ENCODE measurements around the gene CLNK. TPM values are rescaled to one million over a fixed set of nuclear protein-coding genes. Genes with fewer than 3 reads are reported as not detected.

CLNK gene
- total and polyA plus RNA-seq, 2 of the 8 experiments (the other 6 are each of a cell fraction or from before 2014, with no cell fraction given) = not detected

GRCh38 chr4:10706236-10706635, 21.7 kb upstream of the CLNK start:
- H3K4me3 ChIP-seq (ENCODE audit: extremely low read depth in 1 of 4, insufficient read depth in 2 of 4, low read depth in 3 of 4, low read length in 4 of 4) = no peak overlapping the region
- no peak overlapping the region for H2BK20ac ChIP-seq (ENCODE audit: low read length)
- no peaks in the 10 kb centered on the region for H3K9me3 ChIP-seq (ENCODE audit: insufficient read depth in 2 of 2, low read depth in 1 of 2, low read length in 1 of 2)
- no peak overlapping the region for H2BK15ac ChIP-seq (ENCODE audit: low read length)
- no peak overlapping the region for H3K27ac ChIP-seq (ENCODE audit: low read depth, low read length)
- H4K91ac ChIP-seq (replicated peaks; ENCODE audit: insufficient read length, low read length) = no peak overlapping the region
- no peak overlapping the region for H4K5ac ChIP-seq (ENCODE audit: insufficient read length, low read depth, low read length)
- CTCF ChIA-PET (ENCODE audit: partially characterized antibody) = no interaction called here
- POLR2A ChIA-PET (ENCODE audit: partially characterized antibody) = no interaction called here
- no peak overlapping the region for H3K23ac ChIP-seq (ENCODE audit: insufficient read length)
- H4K8ac ChIP-seq (ENCODE audit: extremely low read depth, insufficient read depth, low read length) = no peak overlapping the region
- H3K4me1 ChIP-seq (replicated peaks in 1 of 4; ENCODE audit: control insufficient read depth in 3 of 4, insufficient read depth in 4 of 4, low read length in 3 of 4) = no peaks in the 10 kb centered on the region; a peak in 1 of 7 replicates
- 93% methylated on average over 1 of the region's 1 CpG; no CpG with 5 or more reads in 1 of the 2 experiments for WGBS, 2 experiments (ENCODE audit: extremely low coverage in 1 of 2, insufficient coverage in 1 of 2, insufficient read length in 1 of 2, insufficient replicate concordance in 2 of 2, low coverage in 1 of 2, low lambda C conversion rate in 2 of 2, missing lambda C conversion rate in 1 of 2)
- H3K14ac ChIP-seq (ENCODE audit: insufficient read length) = no peak overlapping the region
- H3K27me3 ChIP-seq (replicated peaks in 1 of 4; ENCODE audit: control insufficient read depth in 3 of 4, extremely low read depth in 1 of 4, insufficient read depth in 3 of 4, low read length in 3 of 4) = no peaks in the 10 kb centered on the region
- no peaks in the 10 kb centered on the region for H3K79me1 ChIP-seq (ENCODE audit: low read depth, low read length)
- no peak overlapping the region for H3K9ac ChIP-seq (replicated peaks in 1 of 4; ENCODE audit: extremely low read depth in 1 of 4, low read depth in 3 of 4, low read length in 3 of 4)
- H2BK5ac ChIP-seq (ENCODE audit: low read depth, low read length) = no peak overlapping the region
- no peak overlapping the region for H2BK120ac ChIP-seq (replicated peaks; ENCODE audit: low read depth, low read length)
- H2AK5ac ChIP-seq (ENCODE audit: low read depth, low read length) = no peak overlapping the region
- H3K18ac ChIP-seq (ENCODE audit: extremely low read depth, low read length) = no peak overlapping the region
- H3K56ac ChIP-seq (replicated peaks; ENCODE audit: insufficient read length, low read depth, low read length) = no peak overlapping the region
- no peak overlapping the region for H2BK12ac ChIP-seq (ENCODE audit: low read depth, low read length)
- H3K23me2 ChIP-seq (ENCODE audit: low read depth, low read length) = no peaks in the 10 kb centered on the region
- H4K20me1 ChIP-seq (replicated peaks in 1 of 2; ENCODE audit: control insufficient read depth in 1 of 2, insufficient read depth in 2 of 2, low read length in 2 of 2) = no peaks in the 10 kb centered on the region
- H2AFZ ChIP-seq (ENCODE audit: low read length) = no peak overlapping the region
- H3K4ac ChIP-seq (replicated peaks; ENCODE audit: insufficient read length, low read depth, low read length) = no peak overlapping the region
- H3K36me3 ChIP-seq (ENCODE audit: control insufficient read depth in 2 of 4, insufficient read depth in 4 of 4, low read length in 3 of 4) = no peaks in the 10 kb centered on the region
- no peak overlapping the region for H3K4me2 ChIP-seq (ENCODE audit: insufficient read depth in 1 of 2, low read depth in 2 of 2, low read length in 2 of 2)
- DNase-seq (ENCODE audit: low read depth in 1 of 2, low spot score in 2 of 2) = no peak
- FAIRE-seq = no peak
- no peaks in the 10 kb centered on the region for H3K79me2 ChIP-seq (ENCODE audit: control insufficient read depth in 1 of 2, insufficient read depth in 2 of 2, low read length in 2 of 2)
- TF ChIP-seq RBBP5 (IDR thresholded peaks at IDR 0.05; ENCODE audit: borderline replicate concordance, low read depth, low read length) (no peak), CHD2 (IDR thresholded peaks at IDR 0.05; ENCODE audit: low read length) (no peak), TEAD4 (IDR thresholded peaks at IDR 0.05; ENCODE audit: low read depth, low read length) (no peak), NANOG (IDR thresholded peaks at IDR 0.05; ENCODE audit: insufficient read depth, low read depth, low read length, poor library complexity, severe bottlenecking) (no peak), BACH1 (IDR thresholded peaks at IDR 0.05; ENCODE audit: low read length) (no peak), SIN3A (conservative IDR thresholded peaks at IDR 0.05 in 1 of 2, IDR thresholded peaks at IDR 0.05 in 1 of 2; ENCODE audit: low read depth in 1 of 2, low read length in 2 of 2) (no peak), SIRT6 (IDR thresholded peaks at IDR 0.05; ENCODE audit: low read length) (no peak), RNF2 (IDR thresholded peaks at IDR 0.05; ENCODE audit: borderline replicate concordance, low read depth, low read length, missing control alignments, poor library complexity, severe bottlenecking) (no peak), YY1 (IDR thresholded peaks at IDR 0.05; ENCODE audit: low read depth, low read length) (no peak), NRF1 (IDR thresholded peaks at IDR 0.05; ENCODE audit: low read depth, low read length) (no peak), SAP30 (IDR thresholded peaks at IDR 0.05; ENCODE audit: insufficient read depth, insufficient replicate concordance, low read length) (no peak)
- TF ChIP-seq, protein P1, sequence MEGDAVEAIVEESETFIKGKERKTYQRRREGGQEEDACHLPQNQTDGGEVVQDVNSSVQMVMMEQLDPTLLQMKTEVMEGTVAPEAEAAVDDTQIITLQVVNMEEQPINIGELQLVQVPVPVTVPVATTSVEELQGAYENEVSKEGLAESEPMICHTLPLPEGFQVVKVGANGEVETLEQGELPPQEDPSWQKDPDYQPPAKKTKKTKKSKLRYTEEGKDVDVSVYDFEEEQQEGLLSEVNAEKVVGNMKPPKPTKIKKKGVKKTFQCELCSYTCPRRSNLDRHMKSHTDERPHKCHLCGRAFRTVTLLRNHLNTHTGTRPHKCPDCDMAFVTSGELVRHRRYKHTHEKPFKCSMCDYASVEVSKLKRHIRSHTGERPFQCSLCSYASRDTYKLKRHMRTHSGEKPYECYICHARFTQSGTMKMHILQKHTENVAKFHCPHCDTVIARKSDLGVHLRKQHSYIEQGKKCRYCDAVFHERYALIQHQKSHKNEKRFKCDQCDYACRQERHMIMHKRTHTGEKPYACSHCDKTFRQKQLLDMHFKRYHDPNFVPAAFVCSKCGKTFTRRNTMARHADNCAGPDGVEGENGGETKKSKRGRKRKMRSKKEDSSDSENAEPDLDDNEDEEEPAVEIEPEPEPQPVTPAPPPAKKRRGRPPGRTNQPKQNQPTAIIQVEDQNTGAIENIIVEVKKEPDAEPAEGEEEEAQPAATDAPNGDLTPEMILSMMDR (IDR thresholded peaks at IDR 0.05; ENCODE audit: control extremely low read depth in 1 of 3, insufficient read depth in 1 of 3, low read depth in 1 of 3, low read length in 3 of 3) = no peak
